ENCODE data around the gene KCNQ2. TPM values are rescaled to one million over a fixed set of nuclear protein-coding genes. Genes with fewer than 3 reads are reported as not detected.
"Not testable (repeated sequence)": the region's sequence is repeated elsewhere in the genome, so short reads cannot be mapped to it uniquely, and the experiment has no call there.

The KCNQ2 gene
- total RNA-seq, 2 donors from 2014 or later: 0.46 to 35.6 TPM

- Histone ChIP-seq H3K27ac (no peak overlapping the region), H3K4me3 (no peak overlapping the region), H3K4me1 (replicated peaks) (no peaks in the 10 kb centered on the region), H3K36me3 (no peaks in the 10 kb centered on the region), H3K9me3 (no peaks in the 10 kb centered on the region), H3K27me3 (replicated peaks; ENCODE audit: insufficient read depth) (peaks cover 9% of the 10 kb centered on the region)
- WGBS: 56% methylated on average over 17 of the region's 17 CpGs
- TF ChIP-seq POLR2A (IDR thresholded peaks at IDR 0.05): no peak
- TF ChIP-seq POLR2AphosphoS5 (IDR thresholded peaks at IDR 0.05): no peak
- no peak for TF ChIP-seq CTCF (IDR thresholded peaks at IDR 0.05)
- intact Hi-C loops (cut with DNase I): no loop called here
- no peak for DNase-seq (ENCODE audit: low spot score)
Measured at GRCh38 chr20:63484236-63484635, 11.8 kb upstream of the KCNQ2 start.

GRCh38 chr20:63483834-63484233 lies 11.4 kb upstream of the KCNQ2 start:
- Histone ChIP-seq H3K4me3 (no peak overlapping the region), H3K4me1 (replicated peaks) (no peaks in the 10 kb centered on the region), H3K27ac (no peak overlapping the region), H3K9me3 (no peaks in the 10 kb centered on the region), H3K27me3 (replicated peaks; ENCODE audit: insufficient read depth) (peaks cover 13% of the 10 kb centered on the region), H3K36me3 (no peaks in the 10 kb centered on the region)
- 67% methylated on average over 12 of the region's 12 CpGs for WGBS
- no peak for DNase-seq (ENCODE audit: low spot score)
- no peak for TF ChIP-seq CTCF (IDR thresholded peaks at IDR 0.05)
- no peak for TF ChIP-seq POLR2A (IDR thresholded peaks at IDR 0.05)
- no peak for TF ChIP-seq POLR2AphosphoS5 (IDR thresholded peaks at IDR 0.05)
- intact Hi-C loops (cut with DNase I): no loop called here

GRCh38 chr20:63482021-63482587 lies 9.6 kb upstream of the KCNQ2 start:
- no peaks in the 10 kb centered on the region for H3K9me3 ChIP-seq
- H3K4me1 ChIP-seq (replicated peaks): no peaks in the 10 kb centered on the region
- H3K27me3 ChIP-seq (replicated peaks; ENCODE audit: insufficient read depth): peaks cover 7% of the 10 kb centered on the region
- intact Hi-C loops (cut with DNase I): no loop called here
- no peak for DNase-seq (ENCODE audit: low spot score)
- WGBS: 54% methylated on average over 11 of the region's 11 CpGs
- TF ChIP-seq POLR2AphosphoS5 (IDR thresholded peaks at IDR 0.05): no peak
- TF ChIP-seq POLR2A (IDR thresholded peaks at IDR 0.05): no peak
- TF ChIP-seq CTCF (IDR thresholded peaks at IDR 0.05): no peak
- H3K27ac ChIP-seq: no peak overlapping the region
- no peaks in the 10 kb centered on the region for H3K36me3 ChIP-seq
- no peak overlapping the region for H3K4me3 ChIP-seq

- H3K36me3 ChIP-seq: no peaks in the 10 kb centered on the region
- no peak for TF ChIP-seq POLR2AphosphoS5 (IDR thresholded peaks at IDR 0.05)
- TF ChIP-seq POLR2A (IDR thresholded peaks at IDR 0.05): no peak
- no peak for TF ChIP-seq CTCF (IDR thresholded peaks at IDR 0.05)
- WGBS: 46% methylated on average over 12 of the region's 12 CpGs
- no peaks in the 10 kb centered on the region for H3K9me3 ChIP-seq
- peaks cover 10% of the 10 kb centered on the region for H3K27me3 ChIP-seq (replicated peaks; ENCODE audit: insufficient read depth)
- DNase-seq (ENCODE audit: low spot score): no peak
- intact Hi-C loops (cut with DNase I): no loop called here
- H3K27ac ChIP-seq: no peak overlapping the region
- H3K4me3 ChIP-seq: no peak overlapping the region
- H3K4me1 ChIP-seq (replicated peaks): no peaks in the 10 kb centered on the region
Measured at GRCh38 chr20:63481503-63481902, 9.0 kb upstream of the KCNQ2 start.

GRCh38 chr20:63479695-63480419 lies 7.4 kb upstream of the KCNQ2 start:
- DNase-seq (ENCODE audit: low spot score); H3K27ac ChIP-seq; H3K4me1 ChIP-seq (replicated peaks); H3K36me3 ChIP-seq; H3K9me3 ChIP-seq; H3K4me3 ChIP-seq; intact Hi-C loops (cut with DNase I): not testable (repeated sequence)
- 43% methylated on average over 32 of the region's 32 CpGs for WGBS
- peaks cover 13% of the 10 kb centered on the region for H3K27me3 ChIP-seq (replicated peaks; ENCODE audit: insufficient read depth)

Data from prostate gland (tissue), 2 donors.